H1 (cell line): ENCODE measurements around the gene ZPBP2. TPM values are rescaled to one million over a fixed set of nuclear protein-coding genes. Genes with fewer than 3 reads are reported as not detected.

Source experiments
- CTCF ChIA-PET: fragments of 300-600 bp; sonication (Branson Sonifier 250); formaldehyde crosslinking; loops from one replicate; lab custom pipeline; 2021; ENCODE audit not compliant: partially characterized antibody; lab: Charles Lee
- POLR2A ChIA-PET: fragments of 300-600 bp; sonication (Branson Sonifier 250); formaldehyde crosslinking; loops from one replicate; lab custom pipeline; 2021; ENCODE audit warnings: inconsistent platforms; ENCODE audit not compliant: partially characterized antibody; lab: Charles Lee
- DNase-seq, 2 experiments: peaks; one replicate each; pipeline versions ENCODE4 v3.0.0 to v3.0.0-alpha.2; 2010 to 2022; ENCODE audit warnings: low spot score in 2 of 2, low read depth in 1 of 2, mixed read lengths in 1 of 2
- FAIRE-seq: peaks from 2 replicates; lab custom pipeline; 2011; peaks lifted over from hg19 to GRCh38; lab: Jason Lieb, UNC
- H2AFZ ChIP-seq: 2 replicates; pipeline ENCODE4 v1.8.1; 2012; ENCODE audit warnings: low read length, inconsistent platforms
- H2AK5ac ChIP-seq: 2 replicates; pipeline ENCODE4 v1.6.1; 2013; ENCODE audit warnings: low read depth, low read length
- H2BK120ac ChIP-seq: replicated peaks from 2 replicates; pipeline ENCODE3; 2013; ENCODE audit warnings: low read depth, low read length, inconsistent platforms
- H2BK12ac ChIP-seq: 2 replicates; pipeline ENCODE4 v1.6.1; 2013; ENCODE audit warnings: low read depth, low read length
- H2BK15ac ChIP-seq: 2 replicates; pipeline ENCODE4 v1.6.1; 2013; ENCODE audit warnings: low read length
- H2BK20ac ChIP-seq: 2 replicates; pipeline ENCODE4 v1.6.1; 2013; ENCODE audit warnings: low read length
- H2BK5ac ChIP-seq: 2 replicates; pipeline ENCODE4 v1.6.1; 2013; ENCODE audit warnings: low read depth, low read length
- H3K14ac ChIP-seq: 2 replicates; pipeline ENCODE4 v1.6.1; 2013; ENCODE audit warnings: inconsistent platforms; ENCODE audit not compliant: insufficient read length
- H3K18ac ChIP-seq: 2 replicates; pipeline ENCODE4 v1.6.1; 2013; ENCODE audit warnings: low read length; ENCODE audit errors: extremely low read depth
- H3K23ac ChIP-seq: 2 replicates; pipeline ENCODE4 v1.6.1; 2013; ENCODE audit warnings: inconsistent platforms; ENCODE audit not compliant: insufficient read length
- H3K23me2 ChIP-seq: 2 replicates; pipeline ENCODE4 v1.6.1; 2013; ENCODE audit warnings: low read depth, low read length
- H3K27ac ChIP-seq: 2 replicates; pipeline ENCODE4 v1.6.1; 2011; ENCODE audit warnings: low read depth, low read length, inconsistent platforms
- H3K27me3 ChIP-seq, 4 experiments: replicated peaks in 1 of 4; 1 replicate in 1 of 4; 2 replicates in 3 of 4; pipeline versions ENCODE4 v1.6.1 to v1.8.1; 2011 to 2013; ENCODE audit warnings: low read length in 3 of 4, mild to moderate bottlenecking in 3 of 4, inconsistent platforms in 2 of 4, mixed read lengths in 2 of 4, moderate library complexity in 1 of 4; ENCODE audit not compliant: control insufficient read depth in 3 of 4, insufficient read depth in 3 of 4; ENCODE audit errors: extremely low read depth in 1 of 4
- H3K36me3 ChIP-seq, 4 experiments: 2 replicates each; pipeline versions ENCODE4 v1.6.1 to v1.8.1; 2011 to 2013; ENCODE audit warnings: mild to moderate bottlenecking in 4 of 4, low read length in 3 of 4, moderate library complexity in 2 of 4, control low read depth in 1 of 4, inconsistent platforms in 1 of 4; ENCODE audit not compliant: insufficient read depth in 4 of 4, control insufficient read depth in 2 of 4
- H3K4ac ChIP-seq: replicated peaks from 2 replicates; pipeline ENCODE3; 2013; ENCODE audit warnings: low read length, low read depth, mixed read lengths, inconsistent platforms; ENCODE audit not compliant: insufficient read length
- H3K4me1 ChIP-seq, 4 experiments: replicated peaks in 1 of 4; 1 replicate in 1 of 4; 2 replicates in 3 of 4; pipeline versions ENCODE4 v1.6.1 to v1.8.1; 2011 to 2013; ENCODE audit warnings: low read length in 3 of 4, inconsistent platforms in 2 of 4, mixed read lengths in 1 of 4; ENCODE audit not compliant: insufficient read depth in 4 of 4, control insufficient read depth in 3 of 4
- H3K4me2 ChIP-seq, 2 experiments: 2 replicates each; pipeline versions ENCODE4 v1.6.1 to v1.8.1; 2011 to 2013; ENCODE audit warnings: low read depth in 2 of 2, low read length in 2 of 2, control low read depth in 1 of 2, inconsistent platforms in 1 of 2, mild to moderate bottlenecking in 1 of 2; ENCODE audit not compliant: insufficient read depth in 1 of 2
- H3K4me3 ChIP-seq, 4 experiments: fragments of 200-600, 300-600 bp in 1 of 4; sonication (generic), shearing (Covaris generic), sonication (Bioruptor Twin) in 1 of 4; 2 replicates each; pipeline versions ENCODE4 v1.5.1 to v1.8.1; 2011 to 2016; ENCODE audit warnings: low read length in 4 of 4, low read depth in 3 of 4, control low read depth in 2 of 4, inconsistent platforms in 2 of 4, mild to moderate bottlenecking in 2 of 4, mixed read lengths in 1 of 4, moderate library complexity in 1 of 4; ENCODE audit not compliant: insufficient read depth in 2 of 4; ENCODE audit errors: extremely low read depth in 1 of 4
- H3K56ac ChIP-seq: replicated peaks from 2 replicates; pipeline ENCODE3; 2013; ENCODE audit warnings: low read depth, mild to moderate bottlenecking, mixed read lengths, low read length, inconsistent platforms; ENCODE audit not compliant: insufficient read length
- H3K79me1 ChIP-seq: 2 replicates; pipeline ENCODE4 v1.6.1; 2013; ENCODE audit warnings: low read depth, low read length, control low read depth
- H3K79me2 ChIP-seq, 2 experiments: 2 replicates each; pipeline versions ENCODE4 v1.6.1 to v1.8.1; 2012 to 2013; ENCODE audit warnings: low read length in 2 of 2, mild to moderate bottlenecking in 2 of 2, inconsistent platforms in 1 of 2; ENCODE audit not compliant: insufficient read depth in 2 of 2, control insufficient read depth in 1 of 2
- H3K9ac ChIP-seq, 4 experiments: replicated peaks in 1 of 4; 1 replicate in 1 of 4; 2 replicates in 3 of 4; pipeline versions ENCODE4 v1.6.1 to v1.8.1; 2011 to 2013; ENCODE audit warnings: low read depth in 3 of 4, low read length in 3 of 4, control low read depth in 2 of 4, mild to moderate bottlenecking in 2 of 4, moderate library complexity in 2 of 4, inconsistent platforms in 1 of 4; ENCODE audit errors: extremely low read depth in 1 of 4
- H3K9me3 ChIP-seq, 2 experiments: 2 replicates each; pipeline versions ENCODE4 v1.6.1 to v1.8.1; 2012 to 2013; ENCODE audit warnings: mild to moderate bottlenecking in 2 of 2, moderate library complexity in 2 of 2, control low read depth in 1 of 2, inconsistent platforms in 1 of 2, low read depth in 1 of 2, low read length in 1 of 2, mixed read lengths in 1 of 2; ENCODE audit not compliant: insufficient read depth in 2 of 2
- H4K20me1 ChIP-seq, 2 experiments: replicated peaks in 1 of 2; 2 replicates each; pipeline versions ENCODE3 to v1.8.1; 2011 to 2013; ENCODE audit warnings: inconsistent platforms in 2 of 2, low read length in 2 of 2, mild to moderate bottlenecking in 1 of 2; ENCODE audit not compliant: insufficient read depth in 2 of 2, control insufficient read depth in 1 of 2
- H4K5ac ChIP-seq: 2 replicates; pipeline ENCODE4 v1.6.1; 2013; ENCODE audit warnings: low read length, low read depth, mixed read lengths, inconsistent platforms; ENCODE audit not compliant: insufficient read length
- H4K8ac ChIP-seq: 2 replicates; pipeline ENCODE4 v1.8.0; 2013; ENCODE audit warnings: mild to moderate bottlenecking, moderate library complexity, low read length, inconsistent platforms; ENCODE audit not compliant: insufficient read depth; ENCODE audit errors: extremely low read depth
- H4K91ac ChIP-seq: replicated peaks from 2 replicates; pipeline ENCODE3; 2013; ENCODE audit warnings: low read length, mixed read lengths, inconsistent platforms; ENCODE audit not compliant: insufficient read length
- CBX5 ChIP-seq: fragments of 300-800, 300-1000 bp; sonication (generic); IDR thresholded peaks from 2 replicates; pipeline ENCODE4 v1.7.1; 2016; ENCODE audit warnings: antibody characterized with exemption, low read length, low read depth
- NANOG ChIP-seq: IDR thresholded peaks from 2 replicates; pipeline ENCODE4 v1.6.1; 2011; ENCODE audit warnings: low read length, low read depth, mild to moderate bottlenecking, inconsistent platforms; ENCODE audit not compliant: insufficient read depth, poor library complexity, severe bottlenecking
- RAD21 ChIP-seq, 2 experiments: IDR thresholded peaks in 1 of 2; conservative IDR thresholded peaks in 1 of 2; 2 replicates each; pipeline ENCODE4 v1.6.1; 2011; ENCODE audit warnings: low read depth in 2 of 2, low read length in 2 of 2, improper control_type of control experiment in 1 of 2, inconsistent platforms in 1 of 2, mild to moderate bottlenecking in 1 of 2, moderate library complexity in 1 of 2
- WGBS, 2 experiments: shearing (Covaris generic) in 1 of 2; methylation state at CpG; one replicate each; pipeline versions ENCODE4 v1.1.6 to v1.1.7; 2013 to 2015; ENCODE audit warnings: low lambda C conversion rate in 2 of 2, mixed read lengths in 2 of 2, inconsistent platforms in 1 of 2, low coverage in 1 of 2, missing lambda C conversion rate in 1 of 2; ENCODE audit not compliant: insufficient replicate concordance in 2 of 2, insufficient coverage in 1 of 2, insufficient read length in 1 of 2; ENCODE audit errors: extremely low coverage in 1 of 2, missing lambda C conversion rate in 1 of 2; 5-methylcytosine and 5-hydroxymethylcytosine counted together
- polyA plus RNA-seq, 7 experiments: library from polyadenylated mRNA; depleted of rRNA in 3 of 7; stranded (reverse) in 5 of 7; unstranded in 2 of 7; fragments of >200 nt in 5 of 7; fragments of 200-250 nt in 2 of 7; gene quantifications; 1 replicate in 5 of 7; 2 replicates in 1 of 7; 4 replicates in 1 of 7; pipeline versions ENCODE4 v1.2.1 to v1.2.3, GENCODE V29; 2011 to 2013; ENCODE audit warnings: missing spikeins in 2 of 7, mixed read lengths in 2 of 7
- total RNA-seq: library from RNA; stranded (reverse); fragmentation: NEBNext Ultra II Directional; extraction: Animal tissue kit (Norgen Biotek cat#: 25700); gene quantifications from 2 replicates; pipeline ENCODE4 v1.2.1, GENCODE V29; 2021

Gene ZPBP2
- total and polyA plus RNA-seq, 2 of the 8 experiments (the other 6 are each of a cell fraction or from before 2014, with no cell fraction given) = not detected

GRCh38 chr17:39894681-39895376 lies 26.8 kb downstream of the ZPBP2 start:
- Histone ChIP-seq H4K91ac (no peak overlapping the region), H3K23ac (no peak overlapping the region), H3K4me3 (no peak overlapping the region), H2BK120ac (no peak overlapping the region), H4K20me1 (no peaks in the 10 kb centered on the region), H4K8ac (no peak overlapping the region), H2BK20ac (no peak overlapping the region), H3K79me2 (no peaks in the 10 kb centered on the region), H3K9ac (no peak overlapping the region), H3K14ac (no peak overlapping the region), H2AFZ (no peak overlapping the region), H3K23me2 (no peaks in the 10 kb centered on the region), H3K9me3 (no peaks in the 10 kb centered on the region), H2BK15ac (no peak overlapping the region), H2BK12ac (no peak overlapping the region), H3K56ac (no peak overlapping the region), H3K4ac (no peak overlapping the region), H3K36me3 (no peaks in the 10 kb centered on the region), H3K27ac (no peak overlapping the region), H3K4me2 (no peak overlapping the region), H3K79me1 (no peaks in the 10 kb centered on the region), H3K18ac (no peak overlapping the region), H2BK5ac (no peak overlapping the region), H4K5ac (no peak overlapping the region), H3K27me3 (no peaks in the 10 kb centered on the region), H2AK5ac (no peak overlapping the region), H3K4me1 (no peaks in the 10 kb centered on the region)
- no peak for FAIRE-seq
- 73% methylated on average over 3 of the region's 3 CpGs; no CpG with 5 or more reads in 1 of the 2 experiments for WGBS, 2 experiments
- ChIA-PET POLR2A (no interaction called here), CTCF (interaction anchor here (0.6 to 1.9 kb wide), 8 partner anchors 9 to 273 kb away, joined by 3 to 5 read pairs (median 4); no protein-coding TSS in a partner anchor)
- DNase-seq = peak in 1 of 2 experiments; percentile 20
- TF ChIP-seq NANOG (no peak), CBX5 (no peak), RAD21 (IDR thresholded peaks at IDR 0.05 in 1 of 2, conservative IDR thresholded peaks at IDR 0.05 in 1 of 2; ENCODE audit: low read depth in 2 of 2, low read length in 2 of 2) (no peak)
